Stimulated activated CD8-positive, alpha-beta memory T cell treated with anti-CD3 and anti-CD28 coated beads, Interleukin-4, amount 100 ng/mL, for 24 hours (primary cell): ENCODE data around the gene AFM.

ENCODE experiments used
- DNase-seq: peaks from one replicate; pipeline ENCODE4 v3.0.0-alpha.2; 2020; ENCODE audit warnings: low read depth

The AFM gene, protein sequence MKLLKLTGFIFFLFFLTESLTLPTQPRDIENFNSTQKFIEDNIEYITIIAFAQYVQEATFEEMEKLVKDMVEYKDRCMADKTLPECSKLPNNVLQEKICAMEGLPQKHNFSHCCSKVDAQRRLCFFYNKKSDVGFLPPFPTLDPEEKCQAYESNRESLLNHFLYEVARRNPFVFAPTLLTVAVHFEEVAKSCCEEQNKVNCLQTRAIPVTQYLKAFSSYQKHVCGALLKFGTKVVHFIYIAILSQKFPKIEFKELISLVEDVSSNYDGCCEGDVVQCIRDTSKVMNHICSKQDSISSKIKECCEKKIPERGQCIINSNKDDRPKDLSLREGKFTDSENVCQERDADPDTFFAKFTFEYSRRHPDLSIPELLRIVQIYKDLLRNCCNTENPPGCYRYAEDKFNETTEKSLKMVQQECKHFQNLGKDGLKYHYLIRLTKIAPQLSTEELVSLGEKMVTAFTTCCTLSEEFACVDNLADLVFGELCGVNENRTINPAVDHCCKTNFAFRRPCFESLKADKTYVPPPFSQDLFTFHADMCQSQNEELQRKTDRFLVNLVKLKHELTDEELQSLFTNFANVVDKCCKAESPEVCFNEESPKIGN

GRCh38 chr4:73481358-73481757, at the start of gene AFM:
AFM (plus strand) TSS chr4:73481745; CDS start chr4:73481776, 31 bp downstream.
- DNase-seq = no peak

- DNase-seq = no peak
These were observed 49.8 kb upstream of the AFM start for GRCh38 chr4:73431813-73432168.

GRCh38 chr4:73432169-73433000, 49.2 kb upstream of the AFM start:
- no peak for DNase-seq

DNA sequence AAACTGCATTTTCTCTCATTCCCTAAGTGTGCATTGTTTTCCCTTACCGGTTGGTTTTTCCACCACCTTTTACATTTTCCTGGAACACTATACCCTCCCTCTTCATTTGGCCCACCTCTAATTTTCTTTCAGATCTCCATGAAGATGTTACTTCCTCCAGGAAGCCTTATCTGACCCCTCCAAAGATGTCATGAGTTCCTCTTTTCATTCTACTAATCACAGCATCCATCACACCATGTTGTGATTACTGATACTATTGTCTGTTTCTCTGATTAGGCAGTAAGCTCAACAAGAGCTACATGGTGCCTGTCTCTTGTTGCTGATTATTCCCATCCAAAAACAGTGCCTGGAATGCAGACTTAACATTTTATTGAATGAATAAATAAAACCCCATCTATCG, 48.4 kb upstream of the AFM start:
- no peak for DNase-seq

- no peak for DNase-seq
These were observed 47.2 kb upstream of the AFM start for GRCh38 chr4:73434311-73434710.

- no peak for DNase-seq
These were observed 45.6 kb upstream of the AFM start, which contains the start of gene AFP for GRCh38 chr4:73435984-73436383. AFP (plus strand) TSS chr4:73436221; CDS start chr4:73436263, 42 bp downstream.

- DNase-seq = no peak
These were observed 44.6 kb upstream of the AFM start for GRCh38 chr4:73436674-73437557.

DNA sequence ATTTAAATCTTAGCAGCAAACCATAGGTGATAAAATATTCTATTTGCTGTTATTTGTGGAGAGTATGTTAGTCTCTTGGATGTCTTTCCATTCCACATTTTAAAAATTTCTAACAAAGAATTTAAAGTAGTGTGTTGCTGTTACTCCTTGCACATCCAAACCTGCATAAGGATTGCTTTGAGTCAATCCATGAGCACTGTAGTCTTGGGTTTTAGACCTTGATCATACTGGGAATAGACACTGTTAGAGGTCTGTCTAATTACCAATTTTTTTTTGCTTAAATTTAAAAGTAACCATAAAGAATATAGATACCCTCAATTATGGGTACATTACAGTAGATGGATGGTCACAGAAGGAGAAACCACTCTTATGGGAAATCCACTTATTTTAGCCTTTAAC, 44.0 kb upstream of the AFM start:
- no peak for DNase-seq

DNA sequence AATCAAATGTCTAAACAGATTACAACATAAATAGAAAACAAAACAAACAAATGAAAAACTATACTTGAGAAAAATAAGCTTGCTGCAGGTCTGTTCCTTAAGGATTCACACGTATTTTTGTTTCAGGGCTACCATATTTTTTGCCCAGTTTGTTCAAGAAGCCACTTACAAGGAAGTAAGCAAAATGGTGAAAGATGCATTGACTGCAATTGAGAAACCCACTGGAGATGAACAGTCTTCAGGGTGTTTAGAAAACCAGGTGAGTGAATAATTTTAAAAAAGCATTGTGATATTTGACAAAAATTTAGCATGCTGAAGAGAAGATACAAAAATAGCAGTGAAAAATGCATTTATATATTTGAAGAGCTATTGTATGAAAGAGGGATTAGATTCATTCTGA, 43.5 kb upstream of the AFM start:
- no peak for DNase-seq

GRCh38 chr4:73438582-73439215, 42.8 kb upstream of the AFM start:
- DNase-seq = no peak

DNA sequence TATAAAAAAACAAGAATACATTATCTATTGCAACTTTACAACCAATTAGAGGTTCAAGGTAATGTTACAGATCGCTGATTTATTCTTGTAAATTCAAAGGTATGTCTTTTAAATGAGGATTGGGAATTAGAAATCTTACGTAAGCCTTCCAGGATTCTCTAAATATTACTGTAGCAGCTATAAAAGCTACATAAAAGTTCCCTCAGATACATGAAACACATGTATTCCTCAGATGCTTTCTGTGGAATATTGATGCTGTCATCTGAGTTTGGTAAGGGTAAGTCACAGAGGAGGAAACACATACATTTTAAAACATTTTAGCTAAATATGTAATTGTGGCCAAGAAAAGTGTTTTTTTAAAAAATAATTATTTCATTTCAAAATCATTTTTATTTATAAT, 42.1 kb upstream of the AFM start:
- no peak for DNase-seq

GRCh38 chr4:73439991-73440390, 41.6 kb upstream of the AFM start:
- no peak for DNase-seq

DNA sequence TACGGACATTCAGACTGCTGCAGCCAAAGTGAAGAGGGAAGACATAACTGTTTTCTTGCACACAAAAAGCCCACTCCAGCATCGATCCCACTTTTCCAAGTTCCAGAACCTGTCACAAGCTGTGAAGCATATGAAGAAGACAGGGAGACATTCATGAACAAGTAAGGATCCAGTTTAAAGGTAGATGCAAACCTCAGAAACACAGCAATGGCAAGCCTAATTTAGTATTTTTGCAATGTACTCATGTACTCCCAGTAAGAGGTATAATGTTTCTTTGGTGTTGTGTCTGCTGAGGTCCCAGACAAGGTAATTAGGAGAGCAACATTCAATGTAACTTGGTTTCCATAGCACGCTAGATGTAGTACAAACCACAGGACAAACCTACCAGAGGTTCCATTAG, 40.9 kb upstream of the AFM start:
- no peak for DNase-seq

DNA sequence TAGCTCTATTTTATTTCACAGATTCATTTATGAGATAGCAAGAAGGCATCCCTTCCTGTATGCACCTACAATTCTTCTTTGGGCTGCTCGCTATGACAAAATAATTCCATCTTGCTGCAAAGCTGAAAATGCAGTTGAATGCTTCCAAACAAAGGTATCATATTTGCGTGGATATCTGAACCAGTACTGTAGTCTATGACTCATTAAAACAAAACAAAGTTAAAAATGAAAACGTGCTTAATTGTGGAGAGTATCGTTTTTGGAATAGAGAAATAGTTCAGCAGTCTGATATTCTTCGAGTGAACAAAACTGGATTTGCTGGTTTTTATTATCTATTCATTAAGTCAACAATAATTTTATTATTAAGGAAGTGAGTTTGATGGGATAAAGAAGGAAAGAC, 39.3 kb upstream of the AFM start:
- DNase-seq = no peak

- no peak for DNase-seq
These were observed 38.3 kb upstream of the AFM start for GRCh38 chr4:73443224-73443623.

DNA sequence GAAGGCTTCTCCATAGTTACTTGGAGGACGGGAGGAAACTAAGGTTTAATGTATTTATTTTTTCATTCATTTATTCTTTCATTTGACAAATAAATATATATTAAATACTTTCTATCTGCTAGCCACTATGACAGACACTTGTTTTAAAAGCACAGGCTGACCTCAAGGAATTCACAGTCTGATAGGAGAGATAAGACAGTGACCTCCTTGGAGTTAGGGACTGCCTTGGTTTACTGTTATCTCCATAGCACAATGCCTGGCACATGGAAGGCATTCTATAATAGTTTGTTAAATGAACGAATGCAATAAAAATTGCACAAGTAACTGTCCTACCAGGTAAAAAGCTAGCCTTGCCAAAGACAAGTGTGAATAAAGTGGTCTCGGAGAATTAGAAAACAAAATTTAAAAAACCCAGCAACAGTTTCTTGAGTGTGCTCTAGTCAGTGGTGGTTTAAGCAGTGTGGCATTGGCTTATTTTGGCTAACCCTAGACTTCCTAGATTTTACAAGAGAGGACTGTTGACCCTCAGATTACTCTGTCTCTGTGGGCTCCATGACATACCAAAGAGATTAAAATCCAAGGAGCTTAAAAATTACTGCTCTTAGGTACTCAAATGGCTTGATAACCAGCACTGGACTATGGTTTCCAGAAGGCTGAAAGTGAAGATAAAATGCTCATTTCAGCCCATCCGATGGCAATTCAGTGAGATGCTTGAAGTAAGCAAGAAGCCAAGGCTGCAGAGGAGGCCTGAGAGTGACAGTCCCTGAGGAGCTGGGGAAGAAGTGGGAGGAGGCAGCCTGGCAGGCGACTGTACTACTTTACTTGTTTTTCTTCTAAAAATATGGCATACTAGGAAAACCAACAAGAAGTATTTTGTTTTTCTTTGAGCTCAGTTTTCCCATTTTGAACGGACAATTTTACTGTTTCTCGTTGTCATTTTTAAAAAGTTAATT, 35.9 kb upstream of the AFM start:
- DNase-seq = no peak

DNA sequence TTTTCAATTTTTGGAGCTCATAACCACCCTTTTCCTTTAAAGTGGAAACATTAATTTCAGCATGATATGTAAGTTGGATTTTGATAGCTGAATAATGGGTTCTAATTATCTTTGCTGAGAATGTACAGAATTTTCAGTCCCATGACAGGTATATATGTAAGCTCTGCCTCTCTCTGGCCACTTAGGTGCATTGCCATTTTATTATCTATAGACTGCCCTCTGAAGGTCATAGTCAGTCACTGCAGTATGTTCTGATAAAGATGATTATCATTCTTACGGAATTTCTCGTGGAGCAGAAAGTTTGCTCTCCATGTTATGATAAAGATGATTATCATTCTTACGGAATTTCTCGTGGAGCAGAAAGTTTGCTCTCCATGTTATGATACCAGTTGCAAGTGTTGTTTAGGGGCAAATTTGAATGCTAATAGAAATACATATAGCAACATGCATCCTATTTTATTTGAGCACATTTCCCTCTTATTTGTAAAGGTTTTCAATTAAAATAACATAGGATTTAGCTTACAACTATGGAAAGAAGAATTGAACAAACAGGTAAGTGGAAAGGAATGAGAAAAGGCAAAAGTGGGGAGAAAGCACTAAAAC, 35.1 kb upstream of the AFM start:
- DNase-seq = no peak

DNA sequence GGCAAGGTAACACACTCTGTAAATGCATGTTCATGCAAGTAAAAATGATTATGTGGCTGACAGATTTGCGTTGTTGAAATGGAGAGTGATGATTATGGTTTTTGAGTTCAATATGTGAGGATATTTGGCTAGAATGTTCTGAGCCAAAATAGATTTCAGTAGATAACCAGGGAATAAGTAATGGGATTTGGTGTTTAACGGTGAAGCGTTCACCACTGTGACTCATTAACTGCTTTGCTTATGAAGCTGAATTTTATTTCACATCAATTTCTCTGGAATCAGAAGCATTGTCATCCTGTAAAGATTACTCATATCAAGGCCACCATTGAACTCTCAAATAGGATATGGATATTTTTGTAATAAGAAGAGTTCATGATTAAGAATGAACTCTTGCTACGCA, 33.9 kb upstream of the AFM start:
- DNase-seq = no peak

DNA sequence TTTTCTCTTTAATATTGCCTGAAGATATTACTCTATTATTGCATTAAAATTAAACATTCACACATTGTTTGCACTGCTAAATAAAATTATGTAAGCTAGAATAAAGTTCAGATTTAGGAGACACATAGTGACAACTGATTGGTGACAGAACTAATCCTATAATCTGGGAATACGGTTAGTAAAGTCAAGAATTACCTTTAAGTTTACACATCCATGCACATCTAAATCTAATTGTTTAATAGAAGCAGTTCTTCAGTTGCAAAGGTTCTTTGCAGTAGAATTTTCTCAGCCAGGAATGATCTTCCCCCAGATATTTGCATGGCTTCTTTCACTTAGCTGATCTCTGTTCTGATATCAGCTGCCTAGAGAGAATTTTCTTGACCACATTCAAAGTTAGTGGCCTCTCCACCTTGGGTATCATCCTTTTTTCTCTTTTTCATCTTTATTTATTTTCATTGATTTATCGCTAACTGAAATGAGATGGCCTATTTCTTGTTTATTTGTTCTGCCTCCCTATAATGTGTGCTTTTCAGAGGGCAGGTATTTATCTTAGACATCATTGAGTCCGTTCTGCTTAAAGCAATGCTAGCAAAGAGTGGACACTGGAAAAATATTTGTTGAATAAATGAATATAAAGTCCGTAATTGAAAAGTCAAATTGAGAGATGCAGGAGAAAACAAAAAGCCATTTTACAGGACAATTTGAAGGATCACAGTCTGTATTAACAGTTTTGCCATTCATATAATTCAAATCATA, 32.9 kb upstream of the AFM start:
- DNase-seq = no peak
